ENCODE data around the gene DUSP12. TPM values are rescaled to one million over a fixed set of nuclear protein-coding genes. Genes with fewer than 3 reads are reported as not detected.

DUSP12 gene
- total RNA-seq, 2 donors from 2014 or later: 26.2 to 28.9 TPM

DNA sequence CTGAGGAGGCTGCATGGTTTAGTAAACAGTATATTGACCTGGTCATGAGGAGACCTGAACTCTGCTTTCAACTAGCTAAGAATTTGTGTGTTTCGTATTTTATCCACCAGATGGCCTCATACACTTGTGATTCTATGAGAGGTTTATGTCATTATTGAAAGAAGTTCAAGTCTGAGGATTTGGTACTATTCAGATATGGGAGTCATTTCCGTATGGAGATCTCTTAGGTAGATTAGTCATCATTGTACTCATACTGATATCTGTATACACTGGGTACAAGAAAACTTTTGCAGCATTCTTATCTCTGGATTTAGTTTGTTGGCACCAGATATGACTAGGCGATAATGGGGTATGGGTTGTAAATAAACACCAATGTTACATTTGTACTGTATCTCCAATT lies 43.2 kb downstream of the DUSP12 start:
- H3K27ac Mint-ChIP-seq: no peak overlapping the region
- H3K36me3 Mint-ChIP-seq (ENCODE audit: low read depth): peaks cover 28% of the 10 kb centered on the region
- DNase-seq: no peak
- no peaks in the 10 kb centered on the region for H3K4me1 ChIP-seq (ENCODE audit: control insufficient read depth, insufficient read depth, low read length)
- H3K4me1 Mint-ChIP-seq: peaks cover 3% of the 10 kb centered on the region
- no peaks in the 10 kb centered on the region for H3K27me3 ChIP-seq (ENCODE audit: control insufficient read depth, insufficient read depth, low read length, poor library complexity, severe bottlenecking)
- no peaks in the 10 kb centered on the region for H3K27me3 Mint-ChIP-seq (ENCODE audit: insufficient read depth)
- TF ChIP-seq, protein P1, sequence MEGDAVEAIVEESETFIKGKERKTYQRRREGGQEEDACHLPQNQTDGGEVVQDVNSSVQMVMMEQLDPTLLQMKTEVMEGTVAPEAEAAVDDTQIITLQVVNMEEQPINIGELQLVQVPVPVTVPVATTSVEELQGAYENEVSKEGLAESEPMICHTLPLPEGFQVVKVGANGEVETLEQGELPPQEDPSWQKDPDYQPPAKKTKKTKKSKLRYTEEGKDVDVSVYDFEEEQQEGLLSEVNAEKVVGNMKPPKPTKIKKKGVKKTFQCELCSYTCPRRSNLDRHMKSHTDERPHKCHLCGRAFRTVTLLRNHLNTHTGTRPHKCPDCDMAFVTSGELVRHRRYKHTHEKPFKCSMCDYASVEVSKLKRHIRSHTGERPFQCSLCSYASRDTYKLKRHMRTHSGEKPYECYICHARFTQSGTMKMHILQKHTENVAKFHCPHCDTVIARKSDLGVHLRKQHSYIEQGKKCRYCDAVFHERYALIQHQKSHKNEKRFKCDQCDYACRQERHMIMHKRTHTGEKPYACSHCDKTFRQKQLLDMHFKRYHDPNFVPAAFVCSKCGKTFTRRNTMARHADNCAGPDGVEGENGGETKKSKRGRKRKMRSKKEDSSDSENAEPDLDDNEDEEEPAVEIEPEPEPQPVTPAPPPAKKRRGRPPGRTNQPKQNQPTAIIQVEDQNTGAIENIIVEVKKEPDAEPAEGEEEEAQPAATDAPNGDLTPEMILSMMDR (conservative IDR thresholded peaks at IDR 0.05): peak; percentile 81
- H3K9ac ChIP-seq (ENCODE audit: extremely low read depth, low read length, poor library complexity, severe bottlenecking): no peak overlapping the region
- H3K9me3 ChIP-seq (ENCODE audit: control insufficient read depth, low read length): no peaks in the 10 kb centered on the region
- no peak overlapping the region for H3K4me3 ChIP-seq (ENCODE audit: low read length)
- WGBS, 2 experiments (ENCODE audit: insufficient coverage in 1 of 2, insufficient read length in 1 of 2): 64% methylated on average over 3 of the region's 3 CpGs; no CpG with 5 or more reads in 1 of the 2 experiments
- peaks cover 29% of the 10 kb centered on the region for H3K36me3 ChIP-seq (ENCODE audit: control insufficient read depth, insufficient read depth, low read length)
- no peak overlapping the region for H3K27ac ChIP-seq (ENCODE audit: low read depth, low read length)
- H3K9me3 Mint-ChIP-seq: no peaks in the 10 kb centered on the region
- no peak overlapping the region for H3K4me3 Mint-ChIP-seq

DNA sequence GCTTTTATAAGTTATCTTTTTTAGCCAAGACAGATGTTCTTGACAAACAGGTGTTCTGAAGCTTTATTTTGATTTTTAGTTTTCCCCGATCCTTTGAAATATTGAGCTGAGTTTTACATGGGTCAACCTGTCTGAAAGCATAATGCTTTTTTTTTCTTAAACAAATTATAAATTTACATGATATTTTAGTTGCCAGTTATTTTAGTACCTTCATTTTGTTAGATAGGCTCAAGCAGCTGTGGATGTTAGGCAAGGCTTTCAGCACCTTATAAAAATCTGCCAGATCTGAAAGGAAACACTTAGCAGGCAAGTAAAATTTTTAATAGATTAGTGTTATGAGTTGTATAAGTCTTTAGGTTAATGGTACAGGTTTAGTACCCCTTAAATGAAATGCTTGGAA lies 50.2 kb downstream of the DUSP12 start:
- TF ChIP-seq, protein P1 (conservative IDR thresholded peaks at IDR 0.05): no peak
- no peaks in the 10 kb centered on the region for H3K9me3 Mint-ChIP-seq
- Histone ChIP-seq H3K27ac (ENCODE audit: low read depth, low read length) (no peak overlapping the region), H3K4me1 (ENCODE audit: control insufficient read depth, insufficient read depth, low read length) (no peaks in the 10 kb centered on the region), H3K27me3 (ENCODE audit: control insufficient read depth, insufficient read depth, low read length, poor library complexity, severe bottlenecking) (no peaks in the 10 kb centered on the region), H3K4me3 (ENCODE audit: low read length) (no peak overlapping the region), H3K36me3 (ENCODE audit: control insufficient read depth, insufficient read depth, low read length) (peaks cover 33% of the 10 kb centered on the region), H3K9ac (ENCODE audit: extremely low read depth, low read length, poor library complexity, severe bottlenecking) (no peak overlapping the region), H3K9me3 (ENCODE audit: control insufficient read depth, low read length) (no peaks in the 10 kb centered on the region)
- H3K4me1 Mint-ChIP-seq: no peaks in the 10 kb centered on the region
- peaks cover 17% of the 10 kb centered on the region for H3K36me3 Mint-ChIP-seq (ENCODE audit: low read depth)
- H3K27me3 Mint-ChIP-seq (ENCODE audit: insufficient read depth): no peaks in the 10 kb centered on the region
- H3K27ac Mint-ChIP-seq: no peak overlapping the region
- H3K4me3 Mint-ChIP-seq: no peak overlapping the region
- DNase-seq: no peak
- 87% methylated on average over 1 of the region's 1 CpG; no CpG with 5 or more reads in 1 of the 2 experiments for WGBS, 2 experiments (ENCODE audit: insufficient coverage in 1 of 2, insufficient read length in 1 of 2)

DNA sequence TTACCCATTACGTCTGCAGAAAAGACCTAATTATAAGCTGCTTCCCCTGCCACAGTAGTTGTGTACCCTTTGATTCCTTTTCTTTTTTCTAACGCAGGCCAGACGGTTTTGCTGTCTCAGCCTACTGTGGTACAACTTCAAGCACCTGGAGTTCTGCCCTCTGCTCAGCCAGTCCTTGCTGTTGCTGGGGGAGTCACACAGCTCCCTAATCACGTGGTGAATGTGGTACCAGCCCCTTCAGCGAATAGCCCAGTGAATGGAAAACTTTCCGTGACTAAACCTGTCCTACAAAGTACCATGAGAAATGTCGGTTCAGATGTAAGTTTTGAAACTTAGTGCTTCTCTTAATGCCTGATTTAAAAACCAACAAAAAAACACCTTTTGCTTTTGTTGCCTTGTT lies 52.4 kb downstream of the DUSP12 start:
- DNase-seq: peak; percentile 46
- Mint-ChIP-seq H3K4me1 (no peaks in the 10 kb centered on the region), H3K27me3 (ENCODE audit: insufficient read depth) (no peaks in the 10 kb centered on the region), H3K36me3 (ENCODE audit: low read depth) (peaks cover 15% of the 10 kb centered on the region), H3K27ac (no peak overlapping the region), H3K9me3 (no peaks in the 10 kb centered on the region), H3K4me3 (no peak overlapping the region)
- Histone ChIP-seq H3K27ac (ENCODE audit: low read depth, low read length) (no peak overlapping the region), H3K9me3 (ENCODE audit: control insufficient read depth, low read length) (no peaks in the 10 kb centered on the region), H3K27me3 (ENCODE audit: control insufficient read depth, insufficient read depth, low read length, poor library complexity, severe bottlenecking) (no peaks in the 10 kb centered on the region), H3K9ac (ENCODE audit: extremely low read depth, low read length, poor library complexity, severe bottlenecking) (no peak overlapping the region), H3K36me3 (ENCODE audit: control insufficient read depth, insufficient read depth, low read length) (peaks cover 20% of the 10 kb centered on the region), H3K4me3 (ENCODE audit: low read length) (no peak overlapping the region), H3K4me1 (ENCODE audit: control insufficient read depth, insufficient read depth, low read length) (no peaks in the 10 kb centered on the region)
- 85 to 96% methylated on average over 6 to 7 of the region's 7 CpGs for WGBS, 2 experiments (ENCODE audit: insufficient coverage in 1 of 2, insufficient read length in 1 of 2)
- TF ChIP-seq, protein P1 (conservative IDR thresholded peaks at IDR 0.05): no peak

Data from endodermal cell (in vitro differentiated cells).